Brain microvascular endothelial cell (primary cell): Measurements from ENCODE around the gene KRT77.

ENCODE experiments used
- DNase-seq: peaks from one replicate; pipeline ENCODE4 v3.0.0-alpha.2; 2020
- H3K27ac ChIP-seq: fragments of 250-450 bp; sonication (Bioruptor Pico); 2 replicates; pipeline ENCODE4 v1.5.1; 2020; ENCODE audit warnings: mild to moderate bottlenecking, moderate library complexity
- H3K27me3 ChIP-seq: fragments of 250-450 bp; sonication (Bioruptor Pico); replicated peaks from 2 replicates; pipeline ENCODE4 v1.5.1; 2020; ENCODE audit warnings: mild to moderate bottlenecking
- H3K36me3 ChIP-seq: fragments of 250-450 bp; sonication (Bioruptor Pico); replicated peaks from 2 replicates; pipeline ENCODE4 v1.5.1; 2020; ENCODE audit warnings: mild to moderate bottlenecking
- H3K4me3 ChIP-seq: 2 replicates; pipeline ENCODE4 v1.5.1; 2011; ENCODE audit warnings: low read depth, mild to moderate bottlenecking, control low read depth, low read length, moderate library complexity
- in situ Hi-C: cut with HindIII; loops from 2 replicates; pipeline ENCODE4 v1.10.0; 2017; ENCODE audit warnings: low sequenced_read_pairs, low pct_ligation_motif_present
- TF ChIP-seq, protein P1 (sequence below): IDR thresholded peaks from 2 replicates; pipeline ENCODE4 v1.5.1; 2011; ENCODE audit warnings: low read depth, mild to moderate bottlenecking, moderate library complexity, low read length, control low read depth, inconsistent platforms; ENCODE audit errors: missing control alignments

KRT77 gene

DNA sequence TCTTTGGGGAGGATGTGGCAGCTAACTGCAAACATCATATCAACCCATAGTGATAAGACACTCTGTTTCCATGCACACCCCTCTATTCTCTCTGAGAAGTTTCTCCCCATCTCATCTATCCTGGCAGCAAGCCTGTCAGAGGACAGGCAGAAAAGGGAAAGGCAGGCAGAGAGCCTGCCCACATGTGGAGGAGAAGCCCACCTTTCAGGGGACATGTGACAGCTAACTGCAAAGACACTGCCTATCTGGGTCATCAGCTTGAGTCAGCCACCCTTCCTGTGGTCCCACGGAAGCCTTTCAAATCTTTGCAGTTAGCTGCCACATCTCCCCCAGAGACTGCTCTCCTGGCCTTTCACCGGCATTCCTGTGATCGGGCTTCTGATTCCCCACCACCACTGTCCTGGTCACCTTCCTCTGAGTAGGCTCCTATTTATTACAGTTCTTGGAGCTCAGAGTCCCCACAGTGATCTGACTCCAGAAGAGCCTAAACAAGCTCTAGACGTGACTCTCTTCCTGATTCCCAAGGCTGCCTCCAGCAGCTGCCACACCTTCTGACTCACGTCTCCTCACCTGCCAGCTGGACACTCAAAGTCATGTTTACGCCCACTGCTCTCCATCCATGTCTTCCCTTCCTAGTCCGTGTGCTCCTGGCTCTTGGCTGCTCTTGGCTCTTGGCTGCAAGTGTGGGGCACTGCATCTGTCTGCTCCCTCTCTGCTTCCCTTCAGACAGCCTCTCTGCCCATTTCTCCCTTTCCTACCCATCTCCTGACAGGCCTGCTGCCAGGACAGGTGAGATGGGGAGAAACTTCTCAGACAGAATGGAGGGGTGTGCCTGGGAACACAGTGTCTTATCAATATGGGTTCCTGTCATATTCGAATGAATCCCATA lies 15.6 kb downstream of the KRT77 start:
- in situ Hi-C loops, result no loop called here
- TF ChIP-seq, protein P1, sequence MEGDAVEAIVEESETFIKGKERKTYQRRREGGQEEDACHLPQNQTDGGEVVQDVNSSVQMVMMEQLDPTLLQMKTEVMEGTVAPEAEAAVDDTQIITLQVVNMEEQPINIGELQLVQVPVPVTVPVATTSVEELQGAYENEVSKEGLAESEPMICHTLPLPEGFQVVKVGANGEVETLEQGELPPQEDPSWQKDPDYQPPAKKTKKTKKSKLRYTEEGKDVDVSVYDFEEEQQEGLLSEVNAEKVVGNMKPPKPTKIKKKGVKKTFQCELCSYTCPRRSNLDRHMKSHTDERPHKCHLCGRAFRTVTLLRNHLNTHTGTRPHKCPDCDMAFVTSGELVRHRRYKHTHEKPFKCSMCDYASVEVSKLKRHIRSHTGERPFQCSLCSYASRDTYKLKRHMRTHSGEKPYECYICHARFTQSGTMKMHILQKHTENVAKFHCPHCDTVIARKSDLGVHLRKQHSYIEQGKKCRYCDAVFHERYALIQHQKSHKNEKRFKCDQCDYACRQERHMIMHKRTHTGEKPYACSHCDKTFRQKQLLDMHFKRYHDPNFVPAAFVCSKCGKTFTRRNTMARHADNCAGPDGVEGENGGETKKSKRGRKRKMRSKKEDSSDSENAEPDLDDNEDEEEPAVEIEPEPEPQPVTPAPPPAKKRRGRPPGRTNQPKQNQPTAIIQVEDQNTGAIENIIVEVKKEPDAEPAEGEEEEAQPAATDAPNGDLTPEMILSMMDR, result no peak

GRCh38 chr12:52686756-52687487 lies 16.4 kb downstream of the KRT77 start:
- no peak overlapping the region for H3K27ac ChIP-seq
- TF ChIP-seq, protein P1, result no peak
- DNase-seq, result no peak
- no peak overlapping the region for H3K4me3 ChIP-seq
- in situ Hi-C loops, result no loop called here
- no peaks in the 10 kb centered on the region for H3K36me3 ChIP-seq
- H3K27me3 ChIP-seq, result peaks cover 18% of the 10 kb centered on the region

More for the DNA sequence above, 15.6 kb downstream of the KRT77 start:
- no peak for DNase-seq
- Histone ChIP-seq H3K36me3 (no peaks in the 10 kb centered on the region), H3K27me3 (peaks cover 24% of the 10 kb centered on the region), H3K27ac (no peak overlapping the region), H3K4me3 (no peak overlapping the region)

DNA sequence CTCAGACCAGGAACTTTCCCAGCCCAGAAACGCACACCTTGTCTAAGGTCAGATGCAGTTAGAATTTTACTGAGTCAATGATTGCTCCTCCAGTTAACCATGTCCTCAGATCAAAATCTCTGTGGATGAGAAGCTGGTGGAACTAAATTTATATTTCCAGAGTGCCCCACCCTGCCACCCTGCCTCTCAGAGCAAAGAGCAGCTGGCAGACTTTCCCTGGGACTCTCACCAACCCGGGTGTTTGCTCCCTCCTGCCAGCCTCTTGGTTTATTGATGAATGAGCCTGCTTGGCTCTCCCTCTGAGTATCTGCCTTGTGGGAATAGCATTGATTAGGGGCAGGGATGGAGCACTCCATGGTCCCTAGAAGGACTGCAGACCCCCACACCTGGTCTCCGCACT lies 17.3 kb downstream of the KRT77 start:
- TF ChIP-seq, protein P1, result no peak
- peaks cover 11% of the 10 kb centered on the region for H3K27me3 ChIP-seq
- DNase-seq, result no peak
- no peak overlapping the region for H3K4me3 ChIP-seq
- H3K36me3 ChIP-seq, result no peaks in the 10 kb centered on the region
- no peak overlapping the region for H3K27ac ChIP-seq
- in situ Hi-C loops, result no loop called here

DNA sequence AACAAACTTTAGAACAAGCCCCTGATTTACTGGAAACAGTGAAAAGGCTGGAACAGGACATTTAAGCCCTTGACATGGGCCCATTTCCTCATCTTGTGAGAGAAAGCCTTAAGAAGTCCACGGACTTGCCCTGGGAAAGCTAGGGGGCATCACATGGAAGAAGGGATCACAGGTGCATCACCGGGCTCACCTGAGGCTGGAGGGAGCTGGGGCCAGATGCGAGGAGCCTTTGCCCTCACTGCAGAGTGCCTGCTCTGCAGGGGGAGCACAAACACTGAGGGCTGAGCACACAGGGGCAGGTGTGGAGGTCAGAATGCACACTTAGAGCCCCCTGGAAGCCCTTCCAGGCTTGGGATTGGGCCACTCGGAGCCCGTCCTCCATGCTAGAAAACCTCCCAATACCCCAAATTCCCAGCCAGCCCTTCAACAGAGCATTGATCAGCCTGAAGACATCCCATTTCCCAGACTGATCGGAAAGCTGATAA lies 17.9 kb downstream of the KRT77 start:
- DNase-seq, result no peak
- Histone ChIP-seq H3K4me3 (no peak overlapping the region), H3K36me3 (no peaks in the 10 kb centered on the region), H3K27me3 (peaks cover 5% of the 10 kb centered on the region), H3K27ac (no peak overlapping the region)
- TF ChIP-seq, protein P1, result no peak
- in situ Hi-C loops, result no loop called here

GRCh38 chr12:52684431-52684830 lies 18.9 kb downstream of the KRT77 start:
- Histone ChIP-seq H3K27me3 (peaks cover 3% of the 10 kb centered on the region), H3K4me3 (no peak overlapping the region), H3K27ac (no peak overlapping the region), H3K36me3 (no peaks in the 10 kb centered on the region)
- TF ChIP-seq, protein P1, result no peak
- in situ Hi-C loops, result no loop called here
- no peak for DNase-seq
